ENCODE data around the gene AP1B1. TPM values are rescaled to one million over a fixed set of nuclear protein-coding genes. Genes with fewer than 3 reads are reported as not detected.
A peak's percentile ranks its signal among the peaks of the same experiment; 100 is the strongest.

Gene AP1B1
- total RNA-seq, 1 donor from 2014 or later: 77.9 TPM

DNA sequence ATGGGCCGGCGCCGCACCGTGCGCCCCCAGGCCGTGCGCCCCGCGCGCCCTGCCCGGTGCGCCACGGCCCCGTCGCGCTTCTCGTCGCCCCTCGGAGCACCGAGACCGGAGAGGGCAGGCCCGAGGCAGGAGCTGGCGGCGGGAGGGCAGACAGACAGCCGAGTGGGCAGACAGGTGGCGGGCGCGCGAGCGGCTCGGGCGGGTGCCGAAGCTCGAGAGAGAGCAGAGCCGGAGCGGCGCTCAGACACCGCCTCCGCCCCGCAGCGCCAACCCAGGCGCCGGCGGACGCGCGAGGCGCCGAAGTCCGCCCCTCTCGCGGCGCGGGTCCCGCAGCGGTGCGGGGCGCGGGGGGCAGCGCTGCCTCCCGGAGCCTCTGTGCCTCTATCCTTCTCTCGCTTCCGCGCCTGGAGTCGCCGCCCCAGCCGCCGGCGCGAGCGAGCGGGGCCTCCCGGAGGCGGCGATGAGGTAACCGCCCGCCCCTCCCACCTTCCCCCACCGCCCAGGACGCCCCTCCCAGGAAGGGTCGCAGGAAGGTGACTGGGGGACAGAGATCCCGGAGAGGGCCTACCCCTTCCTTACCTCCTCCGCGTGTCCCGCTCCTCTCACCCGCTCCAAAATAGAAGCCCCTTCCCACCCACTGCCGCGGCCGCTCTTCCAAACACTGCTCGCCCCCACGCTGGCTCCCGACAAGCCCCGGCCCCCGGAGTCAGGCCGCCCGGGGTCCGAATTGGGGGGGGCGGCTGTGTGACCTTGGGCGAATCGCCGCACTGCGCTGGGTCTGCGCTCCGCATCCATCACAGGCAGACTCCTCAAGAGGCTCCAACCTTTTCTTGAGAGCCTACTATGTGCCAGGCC is 72.9 kb downstream of the AP1B1 start, which contains the start of gene RASL10A:
TSS of gene RASL10A (minus strand) at position 412 of the 855 bp plus-strand sequence. CDS start 451 bp downstream, outside the sequence.
- peaks cover 22% of the 10 kb centered on the region for H3K27me3 Mint-ChIP-seq (ENCODE audit: unreplicated experiment)
- peaks cover 6% of the 10 kb centered on the region for H3K9me3 Mint-ChIP-seq (ENCODE audit: unreplicated experiment)
- peak within 1 kb of the TSS; percentile 79 for H3K4me3 Mint-ChIP-seq (ENCODE audit: unreplicated experiment)
- H3K4me1 Mint-ChIP-seq (ENCODE audit: low read depth, unreplicated experiment): peaks cover 13% of the 10 kb centered on the region
- DNase-seq: peak; percentile 55
- peak within 1 kb of the TSS; percentile 3 for H3K27ac Mint-ChIP-seq (ENCODE audit: unreplicated experiment)
- TF ChIP-seq, protein P1, sequence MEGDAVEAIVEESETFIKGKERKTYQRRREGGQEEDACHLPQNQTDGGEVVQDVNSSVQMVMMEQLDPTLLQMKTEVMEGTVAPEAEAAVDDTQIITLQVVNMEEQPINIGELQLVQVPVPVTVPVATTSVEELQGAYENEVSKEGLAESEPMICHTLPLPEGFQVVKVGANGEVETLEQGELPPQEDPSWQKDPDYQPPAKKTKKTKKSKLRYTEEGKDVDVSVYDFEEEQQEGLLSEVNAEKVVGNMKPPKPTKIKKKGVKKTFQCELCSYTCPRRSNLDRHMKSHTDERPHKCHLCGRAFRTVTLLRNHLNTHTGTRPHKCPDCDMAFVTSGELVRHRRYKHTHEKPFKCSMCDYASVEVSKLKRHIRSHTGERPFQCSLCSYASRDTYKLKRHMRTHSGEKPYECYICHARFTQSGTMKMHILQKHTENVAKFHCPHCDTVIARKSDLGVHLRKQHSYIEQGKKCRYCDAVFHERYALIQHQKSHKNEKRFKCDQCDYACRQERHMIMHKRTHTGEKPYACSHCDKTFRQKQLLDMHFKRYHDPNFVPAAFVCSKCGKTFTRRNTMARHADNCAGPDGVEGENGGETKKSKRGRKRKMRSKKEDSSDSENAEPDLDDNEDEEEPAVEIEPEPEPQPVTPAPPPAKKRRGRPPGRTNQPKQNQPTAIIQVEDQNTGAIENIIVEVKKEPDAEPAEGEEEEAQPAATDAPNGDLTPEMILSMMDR (IDR thresholded peaks at IDR 0.05; ENCODE audit: partially characterized antibody, unreplicated experiment): no peak
- H3K36me3 Mint-ChIP-seq (ENCODE audit: unreplicated experiment): peaks cover 16% of the 10 kb centered on the region

DNA sequence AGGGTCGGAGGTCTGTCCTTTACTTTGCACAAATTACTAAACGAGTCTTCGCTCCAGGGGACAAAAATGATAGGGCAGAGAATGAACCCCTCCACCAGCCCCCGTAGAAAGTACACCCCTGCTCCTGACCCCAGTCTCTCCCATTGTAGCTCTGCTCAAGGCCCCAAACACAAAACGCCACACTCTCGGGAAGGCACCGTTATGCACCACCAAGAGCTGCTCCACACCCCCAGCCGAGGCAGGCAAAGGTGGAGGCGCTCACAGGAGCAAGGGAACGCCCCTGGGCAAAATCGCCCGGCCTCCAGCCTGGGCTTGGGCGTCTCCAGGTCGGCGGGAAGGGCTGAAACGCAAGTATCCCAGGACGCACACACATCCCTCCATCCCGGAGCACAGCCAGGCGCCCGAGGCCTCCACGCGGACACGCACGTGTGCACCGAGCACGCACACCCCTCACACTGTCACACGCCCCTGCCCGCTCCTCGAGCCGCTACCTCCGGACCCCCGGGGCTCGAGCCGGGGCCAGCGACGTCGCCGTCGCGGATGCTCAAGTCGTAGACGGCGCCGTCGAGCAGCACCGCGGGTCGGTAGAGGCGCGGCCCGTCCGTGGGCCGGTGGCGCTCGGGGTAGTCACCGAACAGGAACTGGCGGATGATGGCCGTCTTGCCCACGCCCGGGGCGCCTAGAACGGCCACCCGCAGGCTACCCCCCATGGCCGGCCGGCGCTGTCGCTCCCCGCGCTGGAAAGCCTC is 73.7 kb downstream of the AP1B1 start:
- TF ChIP-seq, protein P1 (IDR thresholded peaks at IDR 0.05; ENCODE audit: partially characterized antibody, unreplicated experiment): no peak
- DNase-seq: no peak
- Mint-ChIP-seq H3K27ac (ENCODE audit: unreplicated experiment) (peak overlapping the region; percentile 55), H3K27me3 (ENCODE audit: unreplicated experiment) (peaks cover 22% of the 10 kb centered on the region), H3K4me1 (ENCODE audit: low read depth, unreplicated experiment) (peaks cover 13% of the 10 kb centered on the region), H3K9me3 (ENCODE audit: unreplicated experiment) (peaks cover 6% of the 10 kb centered on the region), H3K36me3 (ENCODE audit: unreplicated experiment) (peaks cover 16% of the 10 kb centered on the region), H3K4me3 (ENCODE audit: unreplicated experiment) (peak overlapping the region; percentile 79)

DNA sequence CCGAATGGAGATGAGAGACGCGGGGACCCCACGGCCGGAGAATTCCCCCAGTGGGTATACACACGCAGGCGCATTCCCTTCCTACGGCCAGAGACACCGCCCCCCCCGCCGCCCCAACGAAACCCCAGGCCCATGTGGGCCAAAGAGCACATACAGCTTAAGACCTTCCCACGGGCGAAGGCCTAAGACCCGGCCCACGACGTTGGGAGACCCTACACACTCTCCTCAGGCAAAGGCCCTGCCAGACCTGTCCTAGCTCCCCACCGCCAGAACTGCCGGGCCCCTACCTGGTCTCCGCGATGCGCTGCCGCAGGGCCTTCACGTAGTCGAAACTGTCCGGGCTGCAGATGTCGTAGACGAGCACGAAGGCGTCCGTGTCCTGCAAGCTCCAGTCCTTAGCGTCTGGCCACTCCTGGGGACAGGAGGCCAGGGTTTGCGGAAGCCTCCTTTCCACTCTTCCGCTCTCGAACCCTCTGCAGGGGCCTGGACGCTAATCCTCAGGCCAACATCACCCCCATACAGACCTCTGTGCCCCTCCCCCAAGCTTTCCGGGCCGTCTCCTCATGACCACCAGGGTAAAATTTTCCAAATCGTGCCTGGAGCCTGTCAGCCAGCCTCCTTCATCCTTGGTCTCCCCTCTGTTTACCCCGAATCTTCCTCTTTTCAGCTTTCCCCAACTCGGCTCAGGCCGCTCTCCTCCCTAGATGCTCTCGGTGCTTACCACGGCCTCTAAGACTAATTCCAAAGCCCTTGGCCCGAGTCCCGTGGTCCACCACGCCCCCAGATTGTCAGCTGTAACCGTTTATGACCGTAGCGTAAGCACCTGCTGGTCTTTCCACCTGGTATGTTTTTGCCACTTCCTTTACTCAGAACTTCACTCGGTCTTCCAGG is 74.5 kb downstream of the AP1B1 start:
- Mint-ChIP-seq H3K4me1 (ENCODE audit: low read depth, unreplicated experiment) (peaks cover 13% of the 10 kb centered on the region), H3K9me3 (ENCODE audit: unreplicated experiment) (peaks cover 6% of the 10 kb centered on the region), H3K27ac (ENCODE audit: unreplicated experiment) (peak overlapping the region; percentile 55), H3K27me3 (ENCODE audit: unreplicated experiment) (peaks cover 22% of the 10 kb centered on the region), H3K36me3 (ENCODE audit: unreplicated experiment) (peaks cover 16% of the 10 kb centered on the region), H3K4me3 (ENCODE audit: unreplicated experiment) (peak overlapping the region; percentile 79)
- TF ChIP-seq, protein P1 (IDR thresholded peaks at IDR 0.05; ENCODE audit: partially characterized antibody, unreplicated experiment): no peak
- DNase-seq: no peak

DNA sequence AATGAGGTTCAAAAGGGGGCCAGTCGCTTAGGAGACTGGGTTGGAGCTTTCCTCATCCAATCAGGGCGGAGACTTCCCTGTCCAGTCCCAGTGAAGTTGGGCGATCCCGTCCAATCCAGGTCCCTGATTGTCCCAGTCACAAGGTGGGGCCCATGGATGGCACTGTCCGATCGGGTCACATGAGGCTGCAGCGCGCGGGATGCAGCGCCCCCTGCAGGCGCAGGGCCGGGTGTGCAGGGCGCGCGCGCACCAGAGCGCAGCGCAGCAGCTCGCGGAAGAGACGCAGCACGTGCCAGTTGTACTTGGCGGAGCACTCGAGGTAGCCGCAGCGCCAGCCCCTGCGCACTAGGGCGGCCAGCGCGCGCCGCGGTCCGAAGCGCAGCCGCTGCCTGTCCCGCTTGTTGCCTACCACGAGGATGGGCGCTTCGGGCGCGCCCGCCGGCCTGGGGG is 75.2 kb downstream of the AP1B1 start:
- H3K27me3 Mint-ChIP-seq (ENCODE audit: unreplicated experiment): peaks cover 22% of the 10 kb centered on the region
- TF ChIP-seq, protein P1 (IDR thresholded peaks at IDR 0.05; ENCODE audit: partially characterized antibody, unreplicated experiment): peak; percentile 94

More for the DNA sequence above, 75.2 kb downstream of the AP1B1 start:
- H3K36me3 Mint-ChIP-seq (ENCODE audit: unreplicated experiment): peaks cover 16% of the 10 kb centered on the region
- H3K4me3 Mint-ChIP-seq (ENCODE audit: unreplicated experiment): no peak overlapping the region
- H3K4me1 Mint-ChIP-seq (ENCODE audit: low read depth, unreplicated experiment): peaks cover 13% of the 10 kb centered on the region
- peaks cover 6% of the 10 kb centered on the region for H3K9me3 Mint-ChIP-seq (ENCODE audit: unreplicated experiment)
- DNase-seq: no peak
- H3K27ac Mint-ChIP-seq (ENCODE audit: unreplicated experiment): no peak overlapping the region

All from glutamatergic neuron (in vitro differentiated cells).